Gastrocnemius medialis (tissue), 4 donors: ENCODE data around the gene LRRN2.

ENCODE experiments used
- CTCF ChIP-seq, 5 experiments: fragments of 450-650 bp in 3 of 5; fragments of 200-600 bp in 2 of 5; sonication (generic) in 2 of 5; IDR thresholded peaks in 4 of 5; conservative IDR thresholded peaks in 1 of 5; 1 replicate in 4 of 5; 2 replicates in 1 of 5; pipeline ENCODE4 v1.5.1; 2016 to 2019; ENCODE audit warnings: antibody characterized with exemption in 5 of 5, mild to moderate bottlenecking in 3 of 5, moderate library complexity in 3 of 5
- POLR2A ChIP-seq, 2 donors: fragments of 450-650 bp; IDR thresholded peaks; one replicate each; pipeline ENCODE4 v1.6.1; 2017; ENCODE audit warnings: antibody characterized with exemption in 2 of 2, mild to moderate bottlenecking in 2 of 2, moderate library complexity in 2 of 2

- TF ChIP-seq CTCF (IDR thresholded peaks at IDR 0.05 in 4 of 5, conservative IDR thresholded peaks at IDR 0.05 in 1 of 5) (no peak), POLR2A (IDR thresholded peaks at IDR 0.05) (no peak)
Observed at GRCh38 chr1:204731509-204731908, 46.0 kb upstream of the LRRN2 start.
